ENCODE data around the gene TADA3.

The TADA3 gene

GRCh38 chr3:9834520-9835380, 42.5 kb upstream of the TADA3 start:
- TF ChIP-seq POLR2AphosphoS5 (IDR thresholded peaks at IDR 0.05; ENCODE audit: low read depth, low read length): no peak
- TF ChIP-seq TAF1 (IDR thresholded peaks at IDR 0.05; ENCODE audit: borderline replicate concordance, insufficient read depth, low read length): no peak
- TF ChIP-seq FOXP2 (optimal IDR thresholded peaks at IDR 0.05; ENCODE audit: borderline replicate concordance, extremely low read depth, extremely low read length, insufficient read depth): no peak
- TF ChIP-seq SIN3A (IDR thresholded peaks at IDR 0.05; ENCODE audit: borderline replicate concordance, insufficient read depth, low read length): no peak
- no peak for TF ChIP-seq REST (IDR thresholded peaks at IDR 0.05; ENCODE audit: insufficient read depth in 1 of 2, low read depth in 2 of 2, low read length in 2 of 2)

GRCh38 chr3:9833078-9833477, 40.8 kb upstream of the TADA3 start:
- no peak for TF ChIP-seq TAF1 (IDR thresholded peaks at IDR 0.05; ENCODE audit: borderline replicate concordance, insufficient read depth, low read length)

- no peak for TF ChIP-seq POLR2AphosphoS5 (IDR thresholded peaks at IDR 0.05; ENCODE audit: low read depth, low read length)
- TF ChIP-seq FOXP2 (optimal IDR thresholded peaks at IDR 0.05; ENCODE audit: borderline replicate concordance, extremely low read depth, extremely low read length, insufficient read depth): no peak
- no peak for TF ChIP-seq SIN3A (IDR thresholded peaks at IDR 0.05; ENCODE audit: borderline replicate concordance, insufficient read depth, low read length)
- TF ChIP-seq TAF1 (IDR thresholded peaks at IDR 0.05; ENCODE audit: borderline replicate concordance, insufficient read depth, low read length): no peak
- no peak for TF ChIP-seq REST (IDR thresholded peaks at IDR 0.05; ENCODE audit: insufficient read depth in 1 of 2, low read depth in 2 of 2, low read length in 2 of 2)
These were observed 39.0 kb upstream of the TADA3 start for GRCh38 chr3:9831253-9831652.

- no peak for TF ChIP-seq TAF1 (IDR thresholded peaks at IDR 0.05; ENCODE audit: borderline replicate concordance, insufficient read depth, low read length)
- TF ChIP-seq POLR2AphosphoS5 (IDR thresholded peaks at IDR 0.05; ENCODE audit: low read depth, low read length): no peak
- no peak for TF ChIP-seq FOXP2 (optimal IDR thresholded peaks at IDR 0.05; ENCODE audit: borderline replicate concordance, extremely low read depth, extremely low read length, insufficient read depth)
- no peak for TF ChIP-seq REST (IDR thresholded peaks at IDR 0.05; ENCODE audit: insufficient read depth in 1 of 2, low read depth in 2 of 2, low read length in 2 of 2)
- TF ChIP-seq SIN3A (IDR thresholded peaks at IDR 0.05; ENCODE audit: borderline replicate concordance, insufficient read depth, low read length): no peak
These were observed 36.8 kb upstream of the TADA3 start for GRCh38 chr3:9828801-9829755.

- TF ChIP-seq REST (IDR thresholded peaks at IDR 0.05; ENCODE audit: insufficient read depth in 1 of 2, low read depth in 2 of 2, low read length in 2 of 2) (no peak), TAF1 (IDR thresholded peaks at IDR 0.05; ENCODE audit: borderline replicate concordance, insufficient read depth, low read length) (no peak), FOXP2 (optimal IDR thresholded peaks at IDR 0.05; ENCODE audit: borderline replicate concordance, extremely low read depth, extremely low read length, insufficient read depth) (no peak), SIN3A (IDR thresholded peaks at IDR 0.05; ENCODE audit: borderline replicate concordance, insufficient read depth, low read length) (no peak), POLR2AphosphoS5 (IDR thresholded peaks at IDR 0.05; ENCODE audit: low read depth, low read length) (no peak)
These were observed 34.7 kb upstream of the TADA3 start for GRCh38 chr3:9826815-9827573.

Data from PFSK-1 (cell line).